SKM-1 (cell line): ENCODE measurements around the gene GRIN2C.

Experiments
- DNase-seq: peaks from one replicate; lab custom pipeline; 2025; ENCODE audit not compliant: unreplicated experiment; lab: John Stamatoyannopoulos, UW

GRIN2C gene

GRCh38 chr17:74803388-74803930 lies 56.2 kb downstream of the GRIN2C start:
- no peak for DNase-seq

- no peak for DNase-seq
Measured at GRCh38 chr17:74801896-74802295, 57.8 kb downstream of the GRIN2C start.

GRCh38 chr17:74800531-74800930 lies 59.2 kb downstream of the GRIN2C start:
- DNase-seq: no peak

GRCh38 chr17:74799097-74799496 lies 60.6 kb downstream of the GRIN2C start:
- no peak for DNase-seq

GRCh38 chr17:74798239-74798707 lies 61.4 kb downstream of the GRIN2C start:
- no peak for DNase-seq

GRCh38 chr17:74797824-74798223 lies 61.9 kb downstream of the GRIN2C start:
- DNase-seq: no peak

GRCh38 chr17:74796866-74797265 lies 62.8 kb downstream of the GRIN2C start:
- no peak for DNase-seq

- no peak for DNase-seq
Measured at GRCh38 chr17:74796211-74796610, 63.5 kb downstream of the GRIN2C start.

- no peak for DNase-seq
Measured at GRCh38 chr17:74795327-74796020, 64.2 kb downstream of the GRIN2C start.

- no peak for DNase-seq
Measured at GRCh38 chr17:74792586-74793105, 67.0 kb downstream of the GRIN2C start.
